Type B pancreatic cell (in vitro differentiated cells): ENCODE measurements around the gene SPC24. TPM values are rescaled to one million over a fixed set of nuclear protein-coding genes. Genes with fewer than 3 reads are reported as not detected.
"Not testable (repeated sequence)": the region's sequence is repeated elsewhere in the genome, so short reads cannot be mapped to it uniquely, and the experiment has no call there.

Source experiments
- DNase-seq: peaks from one replicate; pipeline ENCODE4 v3.0.0; 2021; ENCODE audit warnings: mixed read lengths; ENCODE audit not compliant: unreplicated experiment; ENCODE audit errors: extremely low spot score
- H3K27ac Mint-ChIP-seq: 2 replicates; pipeline ENCODE4 v1.8.0; 2021; ENCODE audit warnings: mild to moderate bottlenecking, mixed read lengths
- H3K27me3 Mint-ChIP-seq: 2 replicates; pipeline ENCODE4 v1.8.0; 2021; ENCODE audit warnings: mixed read lengths
- H3K36me3 Mint-ChIP-seq: 2 replicates; pipeline ENCODE4 v1.8.0; 2021; ENCODE audit warnings: mixed read lengths
- H3K4me1 Mint-ChIP-seq: one replicate; pipeline ENCODE4 v1.8.0; 2021; ENCODE audit warnings: mixed read lengths; ENCODE audit not compliant: unreplicated experiment
- H3K4me3 Mint-ChIP-seq: 2 replicates; pipeline ENCODE4 v1.8.0; 2021; ENCODE audit warnings: mild to moderate bottlenecking, mixed read lengths
- H3K9me3 Mint-ChIP-seq: 2 replicates; pipeline ENCODE4 v1.8.0; 2021; ENCODE audit warnings: mixed read lengths
- CTCF ChIP-seq: fragments of 200-600 bp; sonication (generic); conservative IDR thresholded peaks from 2 replicates; pipeline ENCODE4 v1.5.0; 2021; ENCODE audit warnings: antibody characterized with exemption, mild to moderate bottlenecking
- total RNA-seq: library from RNA; stranded (reverse); gene quantifications from 2 replicates; pipeline ENCODE4 v1.2.1, GENCODE V29; 2021; ENCODE audit warnings: low replicate concordance

Gene SPC24
- total RNA-seq, 1 donor from 2014 or later: 43.2 TPM

- no peaks in the 10 kb centered on the region for H3K4me1 Mint-ChIP-seq
- no peak overlapping the region for H3K4me3 Mint-ChIP-seq
- H3K36me3 Mint-ChIP-seq: peaks cover 21% of the 10 kb centered on the region
- H3K27me3 Mint-ChIP-seq: no peaks in the 10 kb centered on the region
- H3K27ac Mint-ChIP-seq: no peak overlapping the region
- no peaks in the 10 kb centered on the region for H3K9me3 Mint-ChIP-seq
- no peak for DNase-seq
- no peak for TF ChIP-seq CTCF
Observed at GRCh38 chr19:11123114-11123513, 32.5 kb downstream of the SPC24 start.

GRCh38 chr19:11121963-11122362 is 33.6 kb downstream of the SPC24 start:
- not testable (repeated sequence) for H3K27ac Mint-ChIP-seq, H3K9me3 Mint-ChIP-seq, H3K4me3 Mint-ChIP-seq, H3K4me1 Mint-ChIP-seq, H3K27me3 Mint-ChIP-seq, DNase-seq
- peaks cover 21% of the 10 kb centered on the region for H3K36me3 Mint-ChIP-seq

GRCh38 chr19:11116507-11116906 is 39.1 kb downstream of the SPC24 start:
- no peak for TF ChIP-seq CTCF
- H3K27me3 Mint-ChIP-seq: no peaks in the 10 kb centered on the region
- H3K9me3 Mint-ChIP-seq: no peaks in the 10 kb centered on the region
- no peaks in the 10 kb centered on the region for H3K4me1 Mint-ChIP-seq
- no peak overlapping the region for H3K27ac Mint-ChIP-seq
- peaks cover 22% of the 10 kb centered on the region for H3K36me3 Mint-ChIP-seq
- H3K4me3 Mint-ChIP-seq: no peak overlapping the region
- DNase-seq: no peak

GRCh38 chr19:11115895-11116446 is 39.6 kb downstream of the SPC24 start:
- Mint-ChIP-seq H3K4me3 (no peak overlapping the region), H3K9me3 (no peaks in the 10 kb centered on the region), H3K27ac (peak overlapping the region; percentile 59), H3K4me1 (no peaks in the 10 kb centered on the region), H3K36me3 (peaks cover 20% of the 10 kb centered on the region), H3K27me3 (no peaks in the 10 kb centered on the region)
- no peak for TF ChIP-seq CTCF
- DNase-seq: no peak

GRCh38 chr19:11115042-11115441 is 40.5 kb downstream of the SPC24 start:
- no peak for TF ChIP-seq CTCF
- no peak for DNase-seq
- Mint-ChIP-seq H3K4me1 (no peaks in the 10 kb centered on the region), H3K9me3 (no peaks in the 10 kb centered on the region), H3K27ac (no peak overlapping the region), H3K27me3 (no peaks in the 10 kb centered on the region), H3K36me3 (peaks cover 12% of the 10 kb centered on the region), H3K4me3 (no peak overlapping the region)

GRCh38 chr19:11113140-11113708 is 42.4 kb downstream of the SPC24 start:
- Mint-ChIP-seq H3K27ac (peak overlapping the region; percentile 60), H3K36me3 (peaks cover 14% of the 10 kb centered on the region)
- DNase-seq: no peak

More at GRCh38 chr19:11113140-11113708, 42.4 kb downstream of the SPC24 start:
- no peak for TF ChIP-seq CTCF
- H3K4me1 Mint-ChIP-seq: no peaks in the 10 kb centered on the region
- H3K27me3 Mint-ChIP-seq: no peaks in the 10 kb centered on the region
- H3K4me3 Mint-ChIP-seq: no peak overlapping the region
- H3K9me3 Mint-ChIP-seq: no peaks in the 10 kb centered on the region
